Measurements from ENCODE around the gene SIPA1L3. TPM values are rescaled to one million over a fixed set of nuclear protein-coding genes. Genes with fewer than 3 reads are reported as not detected.
"Not testable (repeated sequence)": the region's sequence is repeated elsewhere in the genome, so short reads cannot be mapped to it uniquely, and the experiment has no call there.

SIPA1L3 gene
- total RNA-seq, 1 donor from 2014 or later: 63.2 TPM

DNA sequence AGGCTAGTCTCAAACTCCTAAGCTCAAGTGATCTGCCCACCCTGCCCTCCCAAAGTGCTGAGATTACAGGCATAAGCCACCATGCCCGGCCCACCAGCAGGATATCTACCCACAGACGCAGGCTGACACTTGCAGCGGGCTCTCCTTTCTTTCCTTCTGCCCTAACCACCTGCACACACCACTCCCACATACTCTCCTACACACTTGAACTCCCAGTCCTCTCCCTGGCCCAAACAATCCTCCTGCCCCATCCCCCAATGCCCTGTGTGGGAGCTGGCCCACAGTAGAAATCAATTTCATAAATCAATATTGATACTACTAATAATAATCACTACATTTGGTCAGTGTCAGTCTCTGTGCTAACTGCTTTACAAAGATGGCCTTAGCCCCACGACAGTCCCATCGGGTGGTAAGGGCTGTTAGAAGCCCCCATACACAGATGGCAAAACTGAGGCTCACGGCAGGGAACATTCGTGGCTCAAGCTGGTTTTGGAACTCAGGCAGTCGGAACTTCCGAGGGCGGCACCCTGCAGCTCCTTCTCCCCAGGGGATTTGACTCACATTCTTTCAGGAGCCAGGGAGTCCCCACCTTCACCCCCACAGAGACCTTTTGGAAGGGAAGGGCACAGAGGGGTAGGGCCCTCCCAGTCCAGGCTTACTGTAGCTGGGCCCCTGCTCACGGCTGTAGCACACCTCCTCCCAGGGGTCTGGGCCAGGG, 320.4 kb downstream of the SIPA1L3 start:
- Histone ChIP-seq H3K27ac (no peak overlapping the region), H3K9me3 (no peaks in the 10 kb centered on the region), H3K27me3 (ENCODE audit: low read depth) (peaks cover 92% of the 10 kb centered on the region), H3K4me1 (peaks cover 15% of the 10 kb centered on the region), H3K4me3 (no peak overlapping the region), H3K36me3 (no peaks in the 10 kb centered on the region)
- intact Hi-C loops (cut with DNase I): no loop called here
- DNase-seq (no peak), ATAC-seq (no peak)
- TF ChIP-seq CTCF (IDR thresholded peaks at IDR 0.05): no peak

GRCh38 chr19:38228005-38228377, 321.0 kb downstream of the SIPA1L3 start:
- H3K4me3 ChIP-seq: no peak overlapping the region
- H3K36me3 ChIP-seq: no peaks in the 10 kb centered on the region
- H3K4me1 ChIP-seq: peaks cover 15% of the 10 kb centered on the region
- no peak for DNase-seq
- H3K27ac ChIP-seq: no peak overlapping the region
- peaks cover 90% of the 10 kb centered on the region for H3K27me3 ChIP-seq (ENCODE audit: low read depth)
- no peak for TF ChIP-seq CTCF (IDR thresholded peaks at IDR 0.05)
- intact Hi-C loops (cut with DNase I): no loop called here
- H3K9me3 ChIP-seq: no peaks in the 10 kb centered on the region
- no peak for ATAC-seq

- Histone ChIP-seq H3K9me3 (no peaks in the 10 kb centered on the region), H3K27ac (no peak overlapping the region), H3K36me3 (no peaks in the 10 kb centered on the region), H3K4me3 (no peak overlapping the region), H3K4me1 (peaks cover 15% of the 10 kb centered on the region), H3K27me3 (ENCODE audit: low read depth) (peaks cover 83% of the 10 kb centered on the region)
- no peak for DNase-seq
- no peak for TF ChIP-seq CTCF (IDR thresholded peaks at IDR 0.05)
- no peak for ATAC-seq
- intact Hi-C loops (cut with DNase I): no loop called here
These were observed 321.8 kb downstream of the SIPA1L3 start for GRCh38 chr19:38228491-38229439.

DNA sequence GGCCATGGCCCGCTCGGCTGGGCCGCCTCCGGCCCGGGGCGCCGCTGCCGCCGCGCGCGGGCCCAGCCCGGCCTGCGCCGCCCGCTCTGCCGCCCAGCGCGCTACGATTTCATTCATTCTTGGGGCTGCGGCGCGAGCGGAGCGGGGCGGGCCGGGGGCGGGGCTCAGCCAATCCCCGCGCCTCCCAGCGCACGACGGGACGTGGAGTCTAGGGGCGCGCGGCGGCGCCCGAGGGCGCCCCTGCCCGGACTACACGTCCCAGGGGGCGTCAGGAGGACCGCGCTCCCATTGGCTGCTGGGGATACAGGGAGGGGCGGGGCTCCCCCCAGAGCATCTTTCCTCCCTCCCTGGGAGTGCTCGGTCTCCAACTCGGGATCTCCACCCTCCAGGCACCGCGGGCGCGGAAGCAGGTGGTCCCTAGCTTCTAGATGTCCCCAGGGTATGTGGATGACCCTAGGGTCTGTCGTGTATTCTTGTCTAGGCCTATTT, 322.6 kb downstream of the SIPA1L3 start:
- no peak overlapping the region for H3K4me3 ChIP-seq
- no peaks in the 10 kb centered on the region for H3K36me3 ChIP-seq
- no peak overlapping the region for H3K27ac ChIP-seq
- intact Hi-C loops (cut with DNase I): no loop called here
- ATAC-seq: peak; percentile 38 to 68
- H3K9me3 ChIP-seq: no peaks in the 10 kb centered on the region
- no peak for DNase-seq
- TF ChIP-seq CTCF (IDR thresholded peaks at IDR 0.05): no peak
- peaks cover 10% of the 10 kb centered on the region for H3K4me1 ChIP-seq
- peaks cover 77% of the 10 kb centered on the region for H3K27me3 ChIP-seq (ENCODE audit: low read depth)

- H3K9me3 ChIP-seq; intact Hi-C loops (cut with DNase I); ATAC-seq; H3K36me3 ChIP-seq; DNase-seq; H3K27ac ChIP-seq; H3K4me1 ChIP-seq; H3K4me3 ChIP-seq: not testable (repeated sequence)
- H3K27me3 ChIP-seq (ENCODE audit: low read depth): peaks cover 67% of the 10 kb centered on the region
These were observed 323.6 kb downstream of the SIPA1L3 start for GRCh38 chr19:38230506-38231133.
